DOHH2 (cell line): ENCODE measurements around the gene GPC6.

ENCODE experiments used
- H3F3A ChIP-seq: fragments of 200-600 bp; sonication (generic), shearing (Covaris generic); 2 replicates; pipeline ENCODE4 v1.6.0; 2016; ENCODE audit warnings: antibody characterized with exemption, mild to moderate bottlenecking; ENCODE audit not compliant: control insufficient read depth, insufficient read depth
- H3K27ac ChIP-seq: fragments of 200-600 bp; sonication (generic); 2 replicates; pipeline ENCODE4 v1.5.1; 2014; ENCODE audit warnings: low read depth, mild to moderate bottlenecking, low read length, moderate library complexity
- H3K27me3 ChIP-seq: fragments of 200-600 bp; sonication (generic); 2 replicates; pipeline ENCODE4 v1.6.1; 2014; ENCODE audit warnings: mild to moderate bottlenecking, low read length, mixed read lengths; ENCODE audit not compliant: control insufficient read depth
- H3K36me3 ChIP-seq: fragments of 200-600 bp; sonication (generic); 2 replicates; pipeline ENCODE4 v1.6.1; 2014; ENCODE audit warnings: mild to moderate bottlenecking, low read length, moderate library complexity, mixed read lengths; ENCODE audit not compliant: control insufficient read depth
- H3K4me1 ChIP-seq: fragments of 200-600 bp; sonication (generic); 2 replicates; pipeline ENCODE4 v1.6.1; 2014; ENCODE audit warnings: mild to moderate bottlenecking, low read length, mixed read lengths; ENCODE audit not compliant: control insufficient read depth
- H3K4me2 ChIP-seq: fragments of 200-600 bp; sonication (generic); 2 replicates; pipeline ENCODE4 v1.6.0; 2014; ENCODE audit warnings: mild to moderate bottlenecking, low read length, moderate library complexity
- H3K4me3 ChIP-seq: fragments of 200-600 bp; sonication (generic); 2 replicates; pipeline ENCODE4 v1.5.1; 2014; ENCODE audit warnings: mild to moderate bottlenecking, low read length, mixed read lengths
- H3K79me2 ChIP-seq: fragments of 200-600 bp; sonication (generic); 2 replicates; pipeline ENCODE4 v1.6.1; 2014; ENCODE audit warnings: mild to moderate bottlenecking, low read length, mixed read lengths; ENCODE audit not compliant: control insufficient read depth
- H3K9me2 ChIP-seq: fragments of 200-600 bp; sonication (generic); replicated peaks from 2 replicates; pipeline ENCODE4 v1.6.1; 2014; ENCODE audit warnings: mild to moderate bottlenecking, low read length, mixed read lengths; ENCODE audit not compliant: control insufficient read depth
- H3K9me3 ChIP-seq: fragments of 200-600 bp; sonication (generic); 2 replicates; pipeline ENCODE4 v1.6.1; 2014; ENCODE audit warnings: antibody characterized with exemption, low read length, mixed read lengths; ENCODE audit not compliant: control insufficient read depth, insufficient read depth
- H4K20me1 ChIP-seq: fragments of 200-600 bp; sonication (generic); 2 replicates; pipeline ENCODE4 v1.6.0; 2014; ENCODE audit warnings: low read depth, mild to moderate bottlenecking, antibody characterized with exemption, low read length, moderate library complexity; ENCODE audit not compliant: control insufficient read depth, insufficient read depth
- EZH2phosphoT487 ChIP-seq: fragments of 200-600 bp; sonication (generic); IDR thresholded peaks from 2 replicates; pipeline ENCODE4 v1.6.1; 2017; ENCODE audit warnings: borderline replicate concordance, mild to moderate bottlenecking, antibody characterized with exemption, low read length, moderate library complexity, mixed read lengths
- TF ChIP-seq, protein P1 (sequence below): fragments of 200-600 bp; sonication (generic); IDR thresholded peaks from one replicate; pipeline ENCODE4 v1.5.1; 2014; ENCODE audit warnings: antibody characterized with exemption, mild to moderate bottlenecking, low read depth, low read length; ENCODE audit not compliant: poor library complexity, severe bottlenecking

The GPC6 gene

DNA sequence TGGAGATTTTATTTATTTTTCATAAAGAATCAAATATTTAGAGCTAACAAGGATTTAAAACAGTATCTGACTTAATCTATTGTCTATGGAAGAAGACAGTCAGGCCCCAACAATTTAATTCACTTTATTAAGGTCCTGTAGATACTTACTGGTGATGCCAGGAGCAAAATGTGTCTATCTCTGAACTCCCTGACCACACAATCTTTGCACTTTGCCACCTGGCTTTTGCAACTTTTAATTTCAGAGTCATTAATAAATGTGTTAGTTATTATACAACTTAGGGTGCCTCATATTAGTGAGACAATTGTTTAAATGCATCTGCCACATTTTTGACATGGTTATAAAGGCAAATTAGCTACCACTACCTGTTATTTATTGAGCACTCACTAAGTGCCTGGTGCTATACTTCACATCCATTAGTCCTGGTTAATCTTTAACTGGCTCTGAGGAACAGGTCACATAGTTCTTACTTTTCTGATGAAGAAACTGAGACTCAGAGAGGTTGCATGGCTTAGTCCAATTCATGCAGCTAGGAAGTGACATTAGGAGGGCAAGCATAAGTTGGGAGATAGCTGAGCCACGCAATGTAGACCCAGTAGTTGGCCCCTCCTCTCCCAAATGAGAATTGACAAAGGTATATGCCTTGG, 955.0 kb downstream of the GPC6 start:
- H3K27me3 ChIP-seq = no peaks in the 10 kb centered on the region
- no peaks in the 10 kb centered on the region for H3F3A ChIP-seq
- H4K20me1 ChIP-seq = no peaks in the 10 kb centered on the region
- TF ChIP-seq EZH2phosphoT487 = no peak
- TF ChIP-seq, protein P1, sequence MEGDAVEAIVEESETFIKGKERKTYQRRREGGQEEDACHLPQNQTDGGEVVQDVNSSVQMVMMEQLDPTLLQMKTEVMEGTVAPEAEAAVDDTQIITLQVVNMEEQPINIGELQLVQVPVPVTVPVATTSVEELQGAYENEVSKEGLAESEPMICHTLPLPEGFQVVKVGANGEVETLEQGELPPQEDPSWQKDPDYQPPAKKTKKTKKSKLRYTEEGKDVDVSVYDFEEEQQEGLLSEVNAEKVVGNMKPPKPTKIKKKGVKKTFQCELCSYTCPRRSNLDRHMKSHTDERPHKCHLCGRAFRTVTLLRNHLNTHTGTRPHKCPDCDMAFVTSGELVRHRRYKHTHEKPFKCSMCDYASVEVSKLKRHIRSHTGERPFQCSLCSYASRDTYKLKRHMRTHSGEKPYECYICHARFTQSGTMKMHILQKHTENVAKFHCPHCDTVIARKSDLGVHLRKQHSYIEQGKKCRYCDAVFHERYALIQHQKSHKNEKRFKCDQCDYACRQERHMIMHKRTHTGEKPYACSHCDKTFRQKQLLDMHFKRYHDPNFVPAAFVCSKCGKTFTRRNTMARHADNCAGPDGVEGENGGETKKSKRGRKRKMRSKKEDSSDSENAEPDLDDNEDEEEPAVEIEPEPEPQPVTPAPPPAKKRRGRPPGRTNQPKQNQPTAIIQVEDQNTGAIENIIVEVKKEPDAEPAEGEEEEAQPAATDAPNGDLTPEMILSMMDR = no peak
- H3K4me1 ChIP-seq = no peaks in the 10 kb centered on the region
- no peak overlapping the region for H3K4me2 ChIP-seq
- H3K27ac ChIP-seq = no peak overlapping the region
- no peaks in the 10 kb centered on the region for H3K9me3 ChIP-seq
- no peaks in the 10 kb centered on the region for H3K79me2 ChIP-seq
- no peak overlapping the region for H3K4me3 ChIP-seq
- H3K36me3 ChIP-seq = no peaks in the 10 kb centered on the region
- no peaks in the 10 kb centered on the region for H3K9me2 ChIP-seq

DNA sequence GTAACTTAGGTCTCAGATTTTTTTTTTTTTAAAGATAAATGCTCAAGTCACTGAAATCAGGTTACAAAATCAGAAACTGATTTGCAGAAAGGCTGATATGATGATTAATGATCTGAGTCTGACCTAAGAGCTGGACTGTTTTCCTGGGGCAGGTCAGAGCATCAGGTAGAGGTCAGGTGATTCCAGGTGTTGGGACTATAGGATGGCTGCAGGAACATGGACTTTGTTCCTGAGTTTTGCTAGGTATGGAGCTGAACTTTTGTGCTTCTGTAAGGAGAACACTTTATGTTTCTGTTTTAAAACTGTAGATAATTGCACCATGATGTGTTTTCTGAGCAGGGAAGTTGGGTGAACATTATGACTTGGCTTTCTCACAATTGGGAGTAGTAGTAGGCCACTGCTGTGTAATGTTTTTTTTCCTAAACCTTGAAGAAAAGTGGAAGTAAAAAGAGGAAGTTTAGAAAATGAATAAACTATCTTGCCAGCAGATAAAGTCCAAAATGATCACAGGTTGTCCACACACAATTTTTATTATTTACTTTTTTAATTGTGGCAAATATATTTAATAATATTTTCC, 955.7 kb downstream of the GPC6 start:
- H3K9me2 ChIP-seq = no peaks in the 10 kb centered on the region
- no peak overlapping the region for H3K4me3 ChIP-seq
- TF ChIP-seq, protein P1 = no peak
- TF ChIP-seq EZH2phosphoT487 = no peak
- no peaks in the 10 kb centered on the region for H3K27me3 ChIP-seq
- H3K27ac ChIP-seq = no peak overlapping the region
- no peaks in the 10 kb centered on the region for H3K36me3 ChIP-seq
- no peaks in the 10 kb centered on the region for H3K9me3 ChIP-seq
- H3K4me1 ChIP-seq = no peaks in the 10 kb centered on the region
- no peaks in the 10 kb centered on the region for H3F3A ChIP-seq
- no peaks in the 10 kb centered on the region for H3K79me2 ChIP-seq
- H4K20me1 ChIP-seq = no peaks in the 10 kb centered on the region
- H3K4me2 ChIP-seq = no peak overlapping the region

DNA sequence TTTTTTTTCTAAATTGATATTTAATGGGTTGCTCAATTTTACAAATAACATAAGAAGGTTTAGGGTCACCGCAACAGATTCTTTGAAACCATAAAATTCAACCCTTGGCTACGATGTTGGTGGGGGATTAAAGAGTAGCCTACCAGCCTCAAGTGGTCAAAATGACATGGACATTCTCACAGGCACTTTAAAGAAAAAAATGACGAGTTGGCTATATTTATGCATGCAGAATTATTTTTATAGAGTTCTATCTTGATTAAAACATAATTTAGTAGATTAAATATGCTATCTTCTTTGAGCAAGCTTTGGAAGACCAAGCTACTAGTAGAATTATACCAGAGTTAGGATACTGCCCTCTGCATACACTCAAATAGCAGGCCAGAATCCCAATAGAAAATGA, 959.9 kb downstream of the GPC6 start:
- Histone ChIP-seq H3K79me2 (no peaks in the 10 kb centered on the region), H3K27ac (no peak overlapping the region), H3F3A (no peaks in the 10 kb centered on the region), H3K9me3 (no peaks in the 10 kb centered on the region), H3K4me2 (no peak overlapping the region), H3K27me3 (no peaks in the 10 kb centered on the region), H4K20me1 (no peaks in the 10 kb centered on the region), H3K4me1 (no peaks in the 10 kb centered on the region), H3K36me3 (no peaks in the 10 kb centered on the region), H3K4me3 (no peak overlapping the region), H3K9me2 (no peaks in the 10 kb centered on the region)
- TF ChIP-seq, protein P1 = no peak
- TF ChIP-seq EZH2phosphoT487 = no peak
